Erythroblast (primary cell): ENCODE measurements around the gene CRACR2A.

Source experiments
- GATA1 ChIP-seq: IDR thresholded peaks from 2 replicates; pipeline ENCODE4 v1.6.1; 2011; ENCODE audit warnings: low read depth, mild to moderate bottlenecking, control low read depth, low read length, moderate library complexity
- POLR2A ChIP-seq: IDR thresholded peaks from 2 replicates; pipeline ENCODE4 v1.6.1; 2011; ENCODE audit warnings: mild to moderate bottlenecking, low read length

GRCh38 chr12:3593906-3594483, 158.9 kb downstream of the CRACR2A start:
- TF ChIP-seq POLR2A = no peak
- TF ChIP-seq GATA1 = no peak
